ENCODE data around the gene UPF2.

DNA sequence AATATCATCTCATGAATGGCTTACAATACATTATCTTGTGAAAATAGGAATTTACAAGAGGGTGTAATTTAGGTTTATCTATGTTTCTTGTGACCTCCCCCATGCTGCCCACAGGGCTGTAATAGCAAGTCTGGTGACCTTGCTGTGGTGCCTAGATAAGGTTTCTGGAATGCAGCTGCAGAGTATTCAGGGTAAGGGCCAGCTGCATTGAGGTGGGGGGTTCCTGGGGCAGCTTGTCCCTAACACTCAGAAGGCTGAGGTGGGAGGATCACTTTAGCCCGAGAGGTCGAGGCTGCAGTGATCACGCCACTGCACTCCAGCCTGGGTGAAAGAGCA lies 20.8 kb upstream of the UPF2 start:
- TF ChIP-seq, protein P1, sequence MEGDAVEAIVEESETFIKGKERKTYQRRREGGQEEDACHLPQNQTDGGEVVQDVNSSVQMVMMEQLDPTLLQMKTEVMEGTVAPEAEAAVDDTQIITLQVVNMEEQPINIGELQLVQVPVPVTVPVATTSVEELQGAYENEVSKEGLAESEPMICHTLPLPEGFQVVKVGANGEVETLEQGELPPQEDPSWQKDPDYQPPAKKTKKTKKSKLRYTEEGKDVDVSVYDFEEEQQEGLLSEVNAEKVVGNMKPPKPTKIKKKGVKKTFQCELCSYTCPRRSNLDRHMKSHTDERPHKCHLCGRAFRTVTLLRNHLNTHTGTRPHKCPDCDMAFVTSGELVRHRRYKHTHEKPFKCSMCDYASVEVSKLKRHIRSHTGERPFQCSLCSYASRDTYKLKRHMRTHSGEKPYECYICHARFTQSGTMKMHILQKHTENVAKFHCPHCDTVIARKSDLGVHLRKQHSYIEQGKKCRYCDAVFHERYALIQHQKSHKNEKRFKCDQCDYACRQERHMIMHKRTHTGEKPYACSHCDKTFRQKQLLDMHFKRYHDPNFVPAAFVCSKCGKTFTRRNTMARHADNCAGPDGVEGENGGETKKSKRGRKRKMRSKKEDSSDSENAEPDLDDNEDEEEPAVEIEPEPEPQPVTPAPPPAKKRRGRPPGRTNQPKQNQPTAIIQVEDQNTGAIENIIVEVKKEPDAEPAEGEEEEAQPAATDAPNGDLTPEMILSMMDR (IDR thresholded peaks at IDR 0.05), result no peak
- TF ChIP-seq POLR2A (IDR thresholded peaks at IDR 0.05), result no peak

Data from lower leg skin (tissue), 3 donors.